ENCODE measurements around the gene ANKRD18B.

GRCh38 chr9:33535541-33535940, 11.5 kb downstream of the ANKRD18B start:
- TF ChIP-seq CTCF (IDR thresholded peaks at IDR 0.05) (no peak), POLR2A (IDR thresholded peaks at IDR 0.05) (no peak)
